HCT116 (cell line): ENCODE data around the gene RBM20. TPM values are rescaled to one million over a fixed set of nuclear protein-coding genes. Genes with fewer than 3 reads are reported as not detected.

ENCODE experiments used
- ATAC-seq: fragments of 200-7000 bp; cut with Tn5 transposase; 2 replicates; pipeline ENCODE4 v1.9.1; 2020; ENCODE audit warnings: mild to moderate bottlenecking, moderate library complexity
- BruUV-seq: library from RNA; stranded (reverse); fragments of 400-500 nt; replicated peaks from 2 replicates; lab custom pipeline; 2021; lab: Mats Ljungman, UMichigan
- CTCF ChIA-PET: fragments of 300-600 bp; sonication (Branson Sonifier 250); formaldehyde crosslinking; loops from one replicate; lab custom pipeline; 2021; ENCODE audit warnings: antibody characterized with exemption; lab: Charles Lee
- POLR2A ChIA-PET: fragments of 300-600, 350-600 bp; sonication (Branson Sonifier 250); formaldehyde crosslinking; loops from one replicate; lab custom pipeline; 2021; ENCODE audit warnings: antibody characterized with exemption; lab: Charles Lee
- RAD21 ChIA-PET, 2 experiments: fragments of 300-600 bp; sonication (Branson Sonifier 250); formaldehyde crosslinking; loops; one replicate each; lab custom pipeline; 2023; ENCODE audit warnings: low total read pairs in 2 of 2; ENCODE audit not compliant: uncharacterized antibody in 2 of 2, unreplicated experiment in 2 of 2, low non-redundant PET in 1 of 2; lab: Charles Lee
- DNase-seq: peaks from one replicate; pipeline ENCODE4 v3.0.0-alpha.2; 2010; ENCODE audit warnings: low read depth, low spot score
- H2AFZ ChIP-seq: fragments of 200-600 bp; shearing (Covaris generic), sonication (generic); 2 replicates; pipeline ENCODE4 v1.6.1; 2017; ENCODE audit warnings: low read depth, mixed run types, mixed read lengths, antibody characterized with exemption, low read length; ENCODE audit not compliant: poor library complexity, severe bottlenecking
- H3K27ac ChIP-seq: 2 replicates; pipeline ENCODE4 v1.5.1; 2012; ENCODE audit warnings: low read depth, low read length
- H3K27me3 ChIP-seq: fragments of 200-600 bp; sonication (generic); 2 replicates; pipeline ENCODE4 v1.6.1; 2016; ENCODE audit warnings: mixed run types, low read length, mixed read lengths; ENCODE audit not compliant: insufficient read depth
- H3K36me3 ChIP-seq, 2 experiments: fragments of 200-500 bp in 1 of 2; fragments of 200-600 bp in 1 of 2; sonication (Bioruptor generic) in 1 of 2; sonication (generic) in 1 of 2; 2 replicates each; pipeline versions ENCODE4 v1.5.1 to v1.6.1; 2014 to 2016; ENCODE audit warnings: low read length in 2 of 2, inconsistent platforms in 1 of 2, mixed read lengths in 1 of 2, mixed run types in 1 of 2; ENCODE audit not compliant: insufficient read depth in 2 of 2, control insufficient read depth in 1 of 2
- H3K4me1 ChIP-seq, 2 experiments: fragments of 200-600 bp in 1 of 2; sonication (generic) in 1 of 2; 2 replicates each; pipeline versions ENCODE4 v1.5.1 to v1.6.1; 2012 to 2017; ENCODE audit warnings: low read length in 2 of 2, inconsistent platforms in 1 of 2, mild to moderate bottlenecking in 1 of 2, mixed read lengths in 1 of 2, mixed run types in 1 of 2, moderate library complexity in 1 of 2; ENCODE audit not compliant: insufficient read depth in 2 of 2, control insufficient read depth in 1 of 2
- H3K4me2 ChIP-seq: fragments of 200-600 bp; sonication (generic); 2 replicates; pipeline ENCODE4 v1.6.1; 2017; ENCODE audit warnings: mixed run types, low read length, mixed read lengths
- H3K4me3 ChIP-seq, 2 experiments: fragments of 200-600 bp in 1 of 2; sonication (generic) in 1 of 2; replicated peaks in 1 of 2; 2 replicates each; pipeline ENCODE4 v1.5.1; 2011 to 2016; ENCODE audit warnings: low read length in 2 of 2, control low read depth in 1 of 2, low read depth in 1 of 2, mild to moderate bottlenecking in 1 of 2, mixed read lengths in 1 of 2, mixed run types in 1 of 2
- H3K79me2 ChIP-seq: fragments of 200-600 bp; sonication (generic); 2 replicates; pipeline ENCODE4 v1.6.1; 2017; ENCODE audit warnings: mild to moderate bottlenecking, mixed run types, low read length, moderate library complexity, mixed read lengths; ENCODE audit not compliant: insufficient read depth
- H3K9ac ChIP-seq: fragments of 200-600 bp; sonication (generic); 2 replicates; pipeline ENCODE4 v1.6.1; 2016; ENCODE audit warnings: low read length, mixed read lengths
- H3K9me2 ChIP-seq: fragments of 200-600 bp; sonication (generic), shearing (Covaris generic); 2 replicates; pipeline ENCODE4 v1.6.1; 2017; ENCODE audit warnings: mixed run types, mild to moderate bottlenecking, moderate library complexity; ENCODE audit not compliant: insufficient read depth
- H3K9me3 ChIP-seq, 2 experiments: fragments of 200-500 bp in 1 of 2; fragments of 200-600 bp in 1 of 2; sonication (Bioruptor generic) in 1 of 2; sonication (generic) in 1 of 2; 2 replicates each; pipeline ENCODE4 v1.6.1; 2014 to 2017; ENCODE audit warnings: low read length in 2 of 2, mixed read lengths in 2 of 2, inconsistent platforms in 1 of 2, low read depth in 1 of 2, mild to moderate bottlenecking in 1 of 2, mixed run types in 1 of 2, moderate library complexity in 1 of 2; ENCODE audit not compliant: control insufficient read depth in 1 of 2, insufficient read depth in 1 of 2
- H4K20me1 ChIP-seq: fragments of 200-600 bp; sonication (generic), shearing (Covaris generic); 2 replicates; pipeline ENCODE4 v1.6.1; 2017; ENCODE audit warnings: mixed run types, mild to moderate bottlenecking, moderate library complexity; ENCODE audit not compliant: insufficient read depth
- CBX3 ChIP-seq: IDR thresholded peaks from 2 replicates; pipeline ENCODE4 v1.6.1; 2012; ENCODE audit warnings: low read depth
- CEBPB ChIP-seq: IDR thresholded peaks from 2 replicates; pipeline ENCODE4 v1.6.1; 2012; ENCODE audit warnings: low read depth
- EGR1 ChIP-seq: IDR thresholded peaks from 2 replicates; pipeline ENCODE4 v1.6.1; 2012; ENCODE audit warnings: low read depth
- ELF1 ChIP-seq: IDR thresholded peaks from 2 replicates; pipeline ENCODE4 v1.6.1; 2012; ENCODE audit warnings: low read depth, borderline replicate concordance
- EZH2phosphoT487 ChIP-seq: fragments of 200-600 bp; IDR thresholded peaks from 2 replicates; pipeline ENCODE4 v1.6.1; 2018; ENCODE audit warnings: antibody characterized with exemption, borderline replicate concordance
- FOSL1 ChIP-seq: IDR thresholded peaks from 2 replicates; pipeline ENCODE4 v1.6.1; 2012; ENCODE audit warnings: low read depth
- POLR2AphosphoS5 ChIP-seq: IDR thresholded peaks from 2 replicates; pipeline ENCODE4 v1.6.1; 2011; ENCODE audit warnings: mild to moderate bottlenecking, low read depth, low read length, moderate library complexity
- RAD21 ChIP-seq: IDR thresholded peaks from 2 replicates; pipeline ENCODE4 v1.6.1; 2012; ENCODE audit warnings: low read depth, mild to moderate bottlenecking
- SP1 ChIP-seq: IDR thresholded peaks from 2 replicates; pipeline ENCODE4 v1.6.1; 2012; ENCODE audit warnings: low read depth
- TCF7L2 ChIP-seq: IDR thresholded peaks from 2 replicates; pipeline ENCODE4 v1.7.0; 2011; ENCODE audit warnings: borderline replicate concordance, inconsistent platforms; ENCODE audit not compliant: insufficient read depth, insufficient read length; ENCODE audit errors: extremely low read depth
- ZNF274 ChIP-seq: fragments of 200-500 bp; sonication (Bioruptor generic); IDR thresholded peaks from 2 replicates; pipeline ENCODE4 v1.6.1; 2014; ENCODE audit warnings: mild to moderate bottlenecking, low read depth, low read length, inconsistent platforms
- intact Hi-C: fragments of 100-400 bp; cut with micrococcal nuclease; formaldehyde crosslinking; loops from 2 replicates; pipeline ENCODE4 v1.10.0; 2022
- total RNA-seq: library from RNA; stranded (reverse); gene quantifications from one replicate; pipeline ENCODE4 v1.2.1, GENCODE V29; 2021; ENCODE audit not compliant: unreplicated experiment
- TF ChIP-seq, protein P1 (sequence below): IDR thresholded peaks from 2 replicates; pipeline ENCODE4 v1.6.1; 2012
- TF ChIP-seq, protein P2 (sequence below), 3 experiments: fragments of 200-600 bp in 1 of 3; sonication (generic) in 1 of 3; IDR thresholded peaks in 2 of 3; conservative IDR thresholded peaks in 1 of 3; 2 replicates each; pipeline ENCODE4 v1.5.1; 2012 to 2017; ENCODE audit warnings: low read depth in 2 of 3, low read length in 2 of 3, antibody characterized with exemption in 1 of 3, borderline replicate concordance in 1 of 3, control low read depth in 1 of 3, mild to moderate bottlenecking in 1 of 3, mixed read lengths in 1 of 3, mixed run types in 1 of 3, moderate library complexity in 1 of 3; ENCODE audit not compliant: insufficient read depth in 1 of 3
- TF ChIP-seq, protein P3 (sequence below): IDR thresholded peaks from 2 replicates; pipeline ENCODE4 v1.6.1; 2011; ENCODE audit warnings: mild to moderate bottlenecking, low read length, moderate library complexity; ENCODE audit not compliant: insufficient replicate concordance; ENCODE audit errors: extremely low read depth

Gene RBM20
- total RNA-seq, 1 experiment from 2014 or later = 2.0 TPM

DNA sequence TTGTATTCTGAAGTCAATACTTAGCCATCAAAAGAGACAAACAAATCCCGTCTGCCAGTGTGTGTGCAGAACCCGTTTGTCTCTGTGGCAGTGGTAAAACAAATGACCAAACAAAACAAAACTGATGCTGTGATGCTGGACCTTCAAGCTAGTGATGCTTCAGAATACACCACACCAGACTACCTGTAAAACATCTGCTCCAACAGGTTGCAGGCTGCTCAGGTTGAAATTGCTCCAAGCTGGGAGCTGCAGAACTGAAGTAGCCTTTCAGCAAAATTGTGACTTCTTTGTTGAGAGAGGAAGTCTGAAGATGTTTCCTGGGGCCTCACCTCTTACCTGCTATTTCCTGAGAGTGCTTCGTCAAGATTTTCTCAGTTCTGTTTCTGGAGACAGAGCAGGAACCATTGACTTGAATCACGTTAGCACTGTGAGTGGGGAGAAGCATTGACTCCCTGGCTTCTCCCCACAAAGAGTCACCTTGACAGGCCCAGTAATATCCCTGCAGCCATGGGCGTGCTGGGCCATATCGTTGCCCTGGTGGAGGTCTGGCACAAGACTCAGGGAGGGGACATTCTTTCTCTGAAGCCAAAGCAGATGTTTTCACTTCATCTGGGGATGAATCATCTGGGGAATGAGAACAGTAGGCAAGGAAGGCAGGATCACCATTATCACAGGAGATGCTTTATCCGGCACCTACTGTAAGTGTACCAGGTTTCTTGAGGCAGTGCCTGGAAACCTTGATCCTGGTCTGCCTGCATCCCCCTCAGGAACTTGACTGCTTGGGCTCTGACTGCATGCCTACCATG is 80.2 kb downstream of the RBM20 start (continued):
- TF ChIP-seq EZH2phosphoT487 (no peak), SP1 (no peak), ZNF274 (no peak), EGR1 (no peak), TCF7L2 (no peak), FOSL1 (no peak)
- TF ChIP-seq, protein P1, sequence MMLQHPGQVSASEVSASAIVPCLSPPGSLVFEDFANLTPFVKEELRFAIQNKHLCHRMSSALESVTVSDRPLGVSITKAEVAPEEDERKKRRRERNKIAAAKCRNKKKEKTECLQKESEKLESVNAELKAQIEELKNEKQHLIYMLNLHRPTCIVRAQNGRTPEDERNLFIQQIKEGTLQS = no peak
- TF ChIP-seq, all 23 proteins: peak for 0

- H3K9me3 ChIP-seq = no peaks in the 10 kb centered on the region
- RAD21 ChIA-PET = no interaction called here
- ATAC-seq = no peak
Measured at GRCh38 chr10:110724937-110725336, 80.8 kb downstream of the RBM20 start.

More at GRCh38 chr10:110724937-110725336, 80.8 kb downstream of the RBM20 start:
- Histone ChIP-seq H3K27me3 (no peaks in the 10 kb centered on the region), H3K79me2 (no peaks in the 10 kb centered on the region), H4K20me1 (no peaks in the 10 kb centered on the region), H3K36me3 (no peaks in the 10 kb centered on the region), H3K4me1 (no peaks in the 10 kb centered on the region), H3K9ac (no peak overlapping the region), H3K4me3 (no peak overlapping the region)
- CTCF ChIA-PET = no interaction called here
- DNase-seq = no peak
- POLR2A ChIA-PET = no interaction called here
- BruUV-seq = no TSS peak
- no peak for TF ChIP-seq CBX3
- TF ChIP-seq RAD21 = no peak
- TF ChIP-seq CEBPB = no peak
- TF ChIP-seq, protein P2, sequence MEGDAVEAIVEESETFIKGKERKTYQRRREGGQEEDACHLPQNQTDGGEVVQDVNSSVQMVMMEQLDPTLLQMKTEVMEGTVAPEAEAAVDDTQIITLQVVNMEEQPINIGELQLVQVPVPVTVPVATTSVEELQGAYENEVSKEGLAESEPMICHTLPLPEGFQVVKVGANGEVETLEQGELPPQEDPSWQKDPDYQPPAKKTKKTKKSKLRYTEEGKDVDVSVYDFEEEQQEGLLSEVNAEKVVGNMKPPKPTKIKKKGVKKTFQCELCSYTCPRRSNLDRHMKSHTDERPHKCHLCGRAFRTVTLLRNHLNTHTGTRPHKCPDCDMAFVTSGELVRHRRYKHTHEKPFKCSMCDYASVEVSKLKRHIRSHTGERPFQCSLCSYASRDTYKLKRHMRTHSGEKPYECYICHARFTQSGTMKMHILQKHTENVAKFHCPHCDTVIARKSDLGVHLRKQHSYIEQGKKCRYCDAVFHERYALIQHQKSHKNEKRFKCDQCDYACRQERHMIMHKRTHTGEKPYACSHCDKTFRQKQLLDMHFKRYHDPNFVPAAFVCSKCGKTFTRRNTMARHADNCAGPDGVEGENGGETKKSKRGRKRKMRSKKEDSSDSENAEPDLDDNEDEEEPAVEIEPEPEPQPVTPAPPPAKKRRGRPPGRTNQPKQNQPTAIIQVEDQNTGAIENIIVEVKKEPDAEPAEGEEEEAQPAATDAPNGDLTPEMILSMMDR (IDR thresholded peaks at IDR 0.05 in 2 of 3, conservative IDR thresholded peaks at IDR 0.05 in 1 of 3; ENCODE audit: borderline replicate concordance in 1 of 3, insufficient read depth in 1 of 3, low read depth in 2 of 3, low read length in 2 of 3) = no peak
- TF ChIP-seq POLR2AphosphoS5 = no peak
- no peak for TF ChIP-seq ELF1
- TF ChIP-seq TCF7L2 = no peak
- TF ChIP-seq, protein P3, sequence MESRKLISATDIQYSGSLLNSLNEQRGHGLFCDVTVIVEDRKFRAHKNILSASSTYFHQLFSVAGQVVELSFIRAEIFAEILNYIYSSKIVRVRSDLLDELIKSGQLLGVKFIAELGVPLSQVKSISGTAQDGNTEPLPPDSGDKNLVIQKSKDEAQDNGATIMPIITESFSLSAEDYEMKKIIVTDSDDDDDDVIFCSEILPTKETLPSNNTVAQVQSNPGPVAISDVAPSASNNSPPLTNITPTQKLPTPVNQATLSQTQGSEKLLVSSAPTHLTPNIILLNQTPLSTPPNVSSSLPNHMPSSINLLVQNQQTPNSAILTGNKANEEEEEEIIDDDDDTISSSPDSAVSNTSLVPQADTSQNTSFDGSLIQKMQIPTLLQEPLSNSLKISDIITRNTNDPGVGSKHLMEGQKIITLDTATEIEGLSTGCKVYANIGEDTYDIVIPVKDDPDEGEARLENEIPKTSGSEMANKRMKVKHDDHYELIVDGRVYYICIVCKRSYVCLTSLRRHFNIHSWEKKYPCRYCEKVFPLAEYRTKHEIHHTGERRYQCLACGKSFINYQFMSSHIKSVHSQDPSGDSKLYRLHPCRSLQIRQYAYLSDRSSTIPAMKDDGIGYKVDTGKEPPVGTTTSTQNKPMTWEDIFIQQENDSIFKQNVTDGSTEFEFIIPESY = no peak
- TF ChIP-seq, all 23 proteins: peak for 0
- intact Hi-C loops = no loop called here
- Histone ChIP-seq H2AFZ (no peak overlapping the region), H3K9me2 (no peaks in the 10 kb centered on the region), H3K27ac (no peak overlapping the region), H3K4me2 (no peak overlapping the region)
